ENCODE measurements around the gene P3H1.
"Not testable (repeated sequence)": the region's sequence is repeated elsewhere in the genome, so short reads cannot be mapped to it uniquely, and the experiment has no call there.

P3H1 gene

DNA sequence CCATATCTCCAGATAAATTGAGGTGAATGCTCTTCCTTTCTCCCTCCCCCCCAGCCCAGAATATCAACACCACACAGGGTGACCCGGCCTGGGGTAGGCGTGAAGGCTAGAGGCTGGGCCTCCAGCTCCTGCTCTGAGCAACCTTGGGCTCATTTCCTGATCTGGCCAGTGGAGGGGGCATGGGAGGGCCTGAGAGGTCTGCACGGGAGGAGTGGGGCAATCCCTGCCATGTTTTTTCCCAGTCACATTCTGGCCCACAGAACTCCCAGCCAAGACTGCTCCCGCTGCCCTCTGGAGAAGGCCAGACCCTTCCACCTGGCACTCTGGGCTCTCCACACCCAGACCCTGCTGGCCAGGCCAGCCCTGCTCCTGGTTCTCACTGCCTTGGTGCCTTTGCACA, 30.7 kb downstream of the P3H1 start:
- no peak for DNase-seq (ENCODE audit: insufficient read length, low spot score)

DNA sequence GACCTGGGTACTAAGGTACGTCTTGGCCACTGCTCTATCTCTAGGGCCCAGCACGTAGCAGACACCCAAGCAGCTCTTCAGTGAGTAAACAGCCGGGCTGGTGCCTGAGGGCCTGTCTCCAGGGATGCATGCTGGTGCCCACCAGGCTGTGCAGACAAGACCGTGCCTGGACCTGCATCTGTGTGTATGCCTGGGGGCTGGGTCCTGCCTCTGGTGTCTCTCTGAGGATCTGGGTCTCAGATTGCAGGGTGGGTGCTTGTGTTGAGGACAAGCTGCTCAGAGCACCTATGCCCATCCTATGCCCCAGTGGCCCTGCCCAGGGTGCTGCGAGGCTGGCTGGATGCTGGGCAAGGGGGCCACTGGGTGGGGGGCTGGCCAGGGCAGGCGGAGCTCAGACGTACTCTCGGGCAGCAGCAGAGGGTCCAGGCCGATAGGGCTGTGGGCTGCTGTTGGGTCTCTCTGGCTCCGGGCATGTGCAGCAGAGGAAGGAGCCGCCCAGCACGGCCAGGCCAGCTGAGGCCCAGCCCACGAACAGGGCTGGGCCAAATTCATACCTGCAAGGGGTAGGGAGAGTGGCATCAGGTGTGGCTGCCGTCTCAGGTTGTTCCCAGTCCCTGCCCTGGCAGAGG, 31.2 kb downstream of the P3H1 start:
- FAIRE-seq (no peak), DNase-seq (ENCODE audit: insufficient read length, low spot score) (no peak)
- no peak for TF ChIP-seq POU2F2 (IDR thresholded peaks at IDR 0.05; ENCODE audit: low read depth, low read length)
- no peak for TF ChIP-seq PAX5 (IDR thresholded peaks at IDR 0.05; ENCODE audit: insufficient read depth, low read length, severe bottlenecking)
- no peak for TF ChIP-seq POLR2AphosphoS5 (IDR thresholded peaks at IDR 0.05; ENCODE audit: low read depth, low read length)
- no peak for TF ChIP-seq POLR2A (IDR thresholded peaks at IDR 0.05; ENCODE audit: low read depth, low read length)
- TF ChIP-seq SPI1 (IDR thresholded peaks at IDR 0.05; ENCODE audit: low read depth, low read length) = no peak
- no peak for TF ChIP-seq TAF1 (IDR thresholded peaks at IDR 0.05; ENCODE audit: low read depth, low read length)

More for the DNA sequence above, 30.7 kb downstream of the P3H1 start:
- TF ChIP-seq SPI1 (IDR thresholded peaks at IDR 0.05; ENCODE audit: low read depth, low read length) (no peak), TAF1 (IDR thresholded peaks at IDR 0.05; ENCODE audit: low read depth, low read length) (no peak), POU2F2 (IDR thresholded peaks at IDR 0.05; ENCODE audit: low read depth, low read length) (no peak), PAX5 (IDR thresholded peaks at IDR 0.05; ENCODE audit: insufficient read depth, low read length, severe bottlenecking) (no peak), POLR2AphosphoS5 (IDR thresholded peaks at IDR 0.05; ENCODE audit: low read depth, low read length) (no peak), POLR2A (IDR thresholded peaks at IDR 0.05; ENCODE audit: low read depth, low read length) (no peak)
- FAIRE-seq = no peak

DNA sequence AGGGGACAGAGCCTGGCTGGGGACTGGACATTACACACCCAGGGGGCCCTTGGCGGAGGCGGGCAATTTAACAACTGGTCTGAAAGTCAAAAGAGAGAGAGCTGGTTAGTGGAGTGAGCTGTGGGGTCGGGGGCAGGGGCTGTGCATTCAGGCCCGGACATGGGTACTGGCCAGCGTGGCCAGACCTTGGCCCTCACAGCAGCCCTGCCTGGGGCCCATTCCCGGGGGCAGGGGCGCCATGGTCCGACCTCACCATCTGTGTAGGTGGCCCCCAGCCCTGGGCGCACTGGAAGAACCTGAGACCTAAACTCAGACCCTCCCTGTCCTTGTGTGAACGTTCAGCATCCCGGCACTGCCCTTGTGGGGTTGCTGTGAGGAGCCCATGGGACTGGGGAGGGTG, 31.8 kb downstream of the P3H1 start:
- DNase-seq (ENCODE audit: insufficient read length, low spot score) (no peak), FAIRE-seq (no peak)
- no peak for TF ChIP-seq POLR2A (IDR thresholded peaks at IDR 0.05; ENCODE audit: low read depth, low read length)
- no peak for TF ChIP-seq POU2F2 (IDR thresholded peaks at IDR 0.05; ENCODE audit: low read depth, low read length)
- no peak for TF ChIP-seq PAX5 (IDR thresholded peaks at IDR 0.05; ENCODE audit: insufficient read depth, low read length, severe bottlenecking)
- no peak for TF ChIP-seq TAF1 (IDR thresholded peaks at IDR 0.05; ENCODE audit: low read depth, low read length)
- TF ChIP-seq POLR2AphosphoS5 (IDR thresholded peaks at IDR 0.05; ENCODE audit: low read depth, low read length) = no peak
- TF ChIP-seq SPI1 (IDR thresholded peaks at IDR 0.05; ENCODE audit: low read depth, low read length) = no peak

DNA sequence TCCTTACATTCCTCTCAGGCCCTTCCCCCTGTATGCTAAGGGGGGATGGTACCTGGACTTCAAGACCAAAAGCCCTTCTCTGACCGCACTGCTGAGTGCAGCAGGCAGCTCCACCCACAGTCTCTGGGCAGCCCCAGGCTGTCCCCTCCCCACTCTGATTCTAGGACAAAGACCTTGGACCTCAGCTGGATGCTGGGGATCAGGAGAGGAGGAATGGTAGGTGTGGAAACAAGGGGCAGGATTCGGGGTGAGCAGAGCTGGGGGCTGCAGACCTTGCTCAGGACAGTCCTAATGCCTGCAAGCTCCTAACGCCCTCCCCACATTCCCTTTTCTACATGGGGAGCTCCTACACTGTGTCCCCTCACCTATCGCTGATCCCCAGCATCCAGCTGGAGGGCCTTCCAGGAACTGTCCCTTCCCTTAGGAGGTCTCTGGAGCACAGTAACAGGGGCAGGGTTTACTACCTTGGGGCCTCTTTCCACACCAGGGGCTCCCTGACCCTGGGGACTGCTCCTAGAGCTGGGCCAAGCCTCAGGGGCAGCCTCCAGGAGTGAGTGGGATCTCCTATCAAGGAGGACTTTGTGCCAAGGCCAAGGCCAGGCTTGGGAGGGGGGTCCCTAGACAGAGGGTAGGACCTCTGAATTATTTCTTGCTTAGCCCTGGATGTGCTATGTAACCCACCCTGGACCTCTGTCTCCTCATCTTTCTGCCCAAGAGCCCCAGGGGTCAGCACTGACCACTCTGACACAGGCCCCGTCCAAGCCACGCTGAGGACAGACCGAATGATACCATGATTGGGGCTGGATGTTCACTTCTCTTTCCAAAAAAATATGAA, 32.4 kb downstream of the P3H1 start:
- no peak for TF ChIP-seq SPI1 (IDR thresholded peaks at IDR 0.05; ENCODE audit: low read depth, low read length)
- TF ChIP-seq POLR2AphosphoS5 (IDR thresholded peaks at IDR 0.05; ENCODE audit: low read depth, low read length) = no peak
- no peak for TF ChIP-seq PAX5 (IDR thresholded peaks at IDR 0.05; ENCODE audit: insufficient read depth, low read length, severe bottlenecking)
- TF ChIP-seq POLR2A (IDR thresholded peaks at IDR 0.05; ENCODE audit: low read depth, low read length) = no peak
- TF ChIP-seq POU2F2 (IDR thresholded peaks at IDR 0.05; ENCODE audit: low read depth, low read length) = no peak
- no peak for TF ChIP-seq TAF1 (IDR thresholded peaks at IDR 0.05; ENCODE audit: low read depth, low read length)
- FAIRE-seq (no peak), DNase-seq (ENCODE audit: insufficient read length, low spot score) (no peak)

DNA sequence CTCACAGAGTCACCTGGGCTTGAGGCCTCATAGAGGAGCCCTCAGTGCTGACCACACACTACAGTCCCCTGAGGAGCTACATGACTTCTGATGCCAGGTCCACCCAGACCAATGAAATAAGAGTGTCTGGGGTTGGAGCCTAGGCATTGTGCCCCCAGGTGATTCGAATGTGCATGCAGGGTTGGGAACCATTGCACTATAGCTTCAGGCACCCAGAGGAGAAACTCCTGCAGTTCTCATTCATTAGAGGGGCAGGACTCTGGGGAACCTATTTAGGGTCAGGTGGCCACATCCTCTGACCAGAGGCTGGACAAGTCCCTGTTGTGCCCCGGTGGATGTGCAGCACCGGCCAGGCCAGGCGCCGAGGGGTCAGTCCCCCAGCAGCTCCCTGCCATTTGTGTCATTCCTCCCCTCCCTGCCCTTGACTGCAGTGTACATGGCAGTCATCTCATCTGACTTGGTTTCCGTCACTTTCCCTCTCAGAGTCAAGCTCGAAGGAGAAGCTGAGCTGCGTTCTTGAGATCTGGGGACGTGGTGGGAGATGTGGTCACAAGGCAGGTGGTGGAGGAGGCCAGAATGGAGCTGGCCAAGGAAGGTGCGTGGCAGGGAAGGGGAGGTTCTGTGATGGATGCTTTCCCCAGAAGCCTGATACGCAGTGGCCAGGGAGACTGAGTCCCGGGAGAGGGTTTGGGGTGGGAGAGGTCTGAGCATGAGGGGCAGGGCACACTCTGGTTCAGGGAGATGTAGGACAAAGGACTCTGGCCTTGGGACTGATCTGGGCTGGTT, 33.2 kb downstream of the P3H1 start:
- FAIRE-seq (no peak), DNase-seq (ENCODE audit: insufficient read length, low spot score) (no peak)
- no peak for TF ChIP-seq SPI1 (IDR thresholded peaks at IDR 0.05; ENCODE audit: low read depth, low read length)
- no peak for TF ChIP-seq POLR2A (IDR thresholded peaks at IDR 0.05; ENCODE audit: low read depth, low read length)
- TF ChIP-seq POU2F2 (IDR thresholded peaks at IDR 0.05; ENCODE audit: low read depth, low read length) = no peak
- no peak for TF ChIP-seq TAF1 (IDR thresholded peaks at IDR 0.05; ENCODE audit: low read depth, low read length)
- no peak for TF ChIP-seq POLR2AphosphoS5 (IDR thresholded peaks at IDR 0.05; ENCODE audit: low read depth, low read length)
- TF ChIP-seq PAX5 (IDR thresholded peaks at IDR 0.05; ENCODE audit: insufficient read depth, low read length, severe bottlenecking) = no peak

DNA sequence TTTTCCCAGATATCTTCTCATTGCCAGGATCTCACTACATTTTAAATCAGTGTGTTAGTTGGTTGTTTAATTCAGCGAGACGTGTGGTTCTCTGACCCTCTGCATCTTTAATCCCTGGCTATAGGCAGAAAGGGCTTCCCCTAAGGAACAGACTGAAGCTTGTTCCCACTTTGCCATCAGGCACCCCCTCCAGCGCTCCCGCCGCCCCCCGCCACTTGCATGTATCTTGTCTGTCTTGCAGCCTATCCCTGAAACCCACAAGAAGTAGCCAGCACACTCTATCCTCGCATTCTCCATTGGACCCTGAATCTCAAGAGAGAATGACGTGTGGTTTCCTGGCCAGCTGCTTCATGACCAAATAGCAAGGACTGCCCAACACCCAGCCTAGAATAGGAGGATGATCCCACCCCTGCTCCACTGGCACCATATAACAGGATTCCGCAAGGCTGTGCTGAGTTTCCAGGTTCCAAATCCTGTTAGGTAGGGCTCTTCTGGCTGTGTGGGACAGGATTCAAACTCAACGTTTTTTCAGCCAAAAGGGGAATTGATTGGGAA, 34.6 kb downstream of the P3H1 start:
- FAIRE-seq (no peak), DNase-seq (ENCODE audit: insufficient read length, low spot score) (no peak)
- TF ChIP-seq POLR2A (IDR thresholded peaks at IDR 0.05; ENCODE audit: low read depth, low read length) = no peak
- no peak for TF ChIP-seq POLR2AphosphoS5 (IDR thresholded peaks at IDR 0.05; ENCODE audit: low read depth, low read length)
- no peak for TF ChIP-seq POU2F2 (IDR thresholded peaks at IDR 0.05; ENCODE audit: low read depth, low read length)
- no peak for TF ChIP-seq TAF1 (IDR thresholded peaks at IDR 0.05; ENCODE audit: low read depth, low read length)
- TF ChIP-seq SPI1 (IDR thresholded peaks at IDR 0.05; ENCODE audit: low read depth, low read length) = no peak
- no peak for TF ChIP-seq PAX5 (IDR thresholded peaks at IDR 0.05; ENCODE audit: insufficient read depth, low read length, severe bottlenecking)

DNA sequence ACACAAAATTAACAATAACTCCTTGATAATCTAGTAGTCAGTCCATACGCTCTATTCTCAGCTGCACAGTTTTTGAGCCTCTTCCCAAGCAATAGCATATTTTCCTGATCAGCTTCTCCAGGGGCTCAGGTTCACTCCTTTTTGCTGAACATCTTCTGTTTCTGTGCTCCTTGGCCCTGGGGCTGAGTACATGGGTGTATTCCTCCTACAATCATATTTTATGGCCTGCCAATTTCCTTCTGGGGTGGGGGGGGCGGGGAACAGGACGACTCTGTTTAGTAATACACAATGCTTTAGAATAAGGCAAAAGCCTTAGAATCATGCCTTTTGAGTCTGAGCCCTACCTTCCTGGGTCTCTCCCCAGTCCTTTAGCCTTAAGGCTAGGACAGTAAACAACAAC, 35.2 kb downstream of the P3H1 start:
- TF ChIP-seq POLR2AphosphoS5 (IDR thresholded peaks at IDR 0.05; ENCODE audit: low read depth, low read length) (no peak), PAX5 (IDR thresholded peaks at IDR 0.05; ENCODE audit: insufficient read depth, low read length, severe bottlenecking) (no peak), POLR2A (IDR thresholded peaks at IDR 0.05; ENCODE audit: low read depth, low read length) (no peak), SPI1 (IDR thresholded peaks at IDR 0.05; ENCODE audit: low read depth, low read length) (no peak), POU2F2 (IDR thresholded peaks at IDR 0.05; ENCODE audit: low read depth, low read length) (no peak), TAF1 (IDR thresholded peaks at IDR 0.05; ENCODE audit: low read depth, low read length) (no peak)
- no peak for DNase-seq (ENCODE audit: insufficient read length, low spot score)
- FAIRE-seq = no peak

DNA sequence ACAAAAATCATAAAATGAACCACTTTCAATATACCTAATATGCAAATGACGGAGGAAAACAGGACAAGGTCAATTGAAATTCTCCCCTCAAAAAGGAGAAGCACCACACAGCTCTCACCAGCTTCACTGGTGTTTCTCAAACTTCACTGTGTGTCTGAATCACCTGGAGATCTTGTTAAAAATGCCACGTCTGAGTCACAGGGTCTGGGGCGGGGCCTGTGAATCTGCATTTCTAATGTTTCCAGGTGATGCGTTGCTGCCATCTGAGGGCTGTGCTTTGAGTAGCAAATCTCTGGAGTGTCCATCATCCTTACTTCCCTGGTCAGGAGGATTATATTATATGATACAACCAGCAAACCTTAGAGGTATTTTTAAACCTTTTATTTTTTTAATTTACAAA, 35.8 kb downstream of the P3H1 start:
- FAIRE-seq = peak; percentile 41
- 0 out of 2 replicates have a peak, but pooled peaks have one; percentile 10 for TF ChIP-seq POU2F2 (IDR thresholded peaks at IDR 0.05; ENCODE audit: low read depth, low read length)
- TF ChIP-seq SPI1 (IDR thresholded peaks at IDR 0.05; ENCODE audit: low read depth, low read length) = no peak
- DNase-seq (ENCODE audit: insufficient read length, low spot score) = no peak

DNA sequence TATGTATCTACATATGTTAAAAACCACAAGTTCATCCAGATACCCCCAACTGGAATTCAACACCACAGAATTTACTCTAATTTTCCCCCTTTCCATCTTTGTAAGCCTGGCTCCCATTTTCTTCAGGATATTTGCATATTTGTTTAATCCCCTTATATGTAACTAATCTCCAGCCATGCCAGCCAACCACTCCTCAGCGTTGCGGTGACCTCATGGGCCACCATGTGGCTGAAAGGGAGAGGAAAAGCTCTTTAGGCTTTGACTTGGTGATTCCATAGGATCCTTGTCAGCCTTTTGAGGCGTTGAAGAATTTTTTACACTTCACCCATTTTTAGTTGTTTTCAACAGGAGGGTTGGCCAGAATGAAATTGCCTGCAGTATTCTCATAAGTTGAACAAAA, 36.8 kb downstream of the P3H1 start:
- no peak for FAIRE-seq
- no peak for TF ChIP-seq POU2F2 (IDR thresholded peaks at IDR 0.05; ENCODE audit: low read depth, low read length)
- TF ChIP-seq POLR2AphosphoS5 (IDR thresholded peaks at IDR 0.05; ENCODE audit: low read depth, low read length) = no peak
- TF ChIP-seq PAX5 (IDR thresholded peaks at IDR 0.05; ENCODE audit: insufficient read depth, low read length, severe bottlenecking) = no peak
- TF ChIP-seq POLR2A (IDR thresholded peaks at IDR 0.05; ENCODE audit: low read depth, low read length) = no peak
- no peak for TF ChIP-seq TAF1 (IDR thresholded peaks at IDR 0.05; ENCODE audit: low read depth, low read length)
- TF ChIP-seq SPI1 (IDR thresholded peaks at IDR 0.05; ENCODE audit: low read depth, low read length) = no peak
- DNase-seq (ENCODE audit: insufficient read length, low spot score) = no peak

DNA sequence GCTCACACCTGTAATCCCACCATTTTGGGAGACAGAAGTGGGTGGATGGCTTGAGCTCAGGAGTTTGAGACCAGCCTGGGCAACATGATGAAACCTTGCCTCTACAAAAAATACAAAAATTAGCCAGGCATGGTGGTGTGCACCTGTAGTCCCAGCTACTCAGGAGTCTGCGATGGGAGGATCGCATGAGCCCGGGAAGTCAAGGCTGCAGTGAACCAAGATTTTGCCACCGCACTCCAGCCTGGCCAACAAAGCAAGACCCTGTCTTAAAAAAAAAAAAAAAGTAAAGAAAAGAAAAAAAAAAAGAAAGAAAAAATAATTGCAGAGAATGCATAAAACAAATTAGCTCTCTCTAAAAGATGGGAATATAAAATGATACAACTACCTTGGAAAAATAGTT, 41.0 kb downstream of the P3H1 start:
- not testable (repeated sequence) for FAIRE-seq; DNase-seq (ENCODE audit: insufficient read length, low spot score)

All from GM12891 (cell line).